Panc1 (cell line): ENCODE measurements around the gene DHRS12. TPM values are rescaled to one million over a fixed set of nuclear protein-coding genes. Genes with fewer than 3 reads are reported as not detected.

ENCODE experiments used
- ATAC-seq: fragments of 200-7000 bp; cut with Tn5 transposase; 2 replicates; pipeline ENCODE4 v1.9.1; 2020; ENCODE audit warnings: mild to moderate bottlenecking, moderate library complexity
- BruUV-seq: library from RNA; stranded (reverse); fragments of 400-500 nt; replicated peaks from 2 replicates; lab custom pipeline; 2021; lab: Mats Ljungman, UMichigan
- CTCF ChIA-PET: fragments of 300-600 bp; sonication (Branson Sonifier 250); formaldehyde crosslinking; loops from one replicate; lab custom pipeline; 2022; ENCODE audit warnings: antibody characterized with exemption; lab: Charles Lee
- POLR2A ChIA-PET: fragments of 300-600 bp; sonication (Branson Sonifier 250); formaldehyde crosslinking; loops from one replicate; lab custom pipeline; 2022; ENCODE audit warnings: antibody characterized with exemption; lab: Charles Lee
- DNase-seq: peaks from one replicate; pipeline ENCODE4 v3.0.0-alpha.2; 2010; ENCODE audit warnings: low read depth, low spot score
- H3K27ac ChIP-seq: 2 replicates; pipeline ENCODE4 v1.5.1; 2011; ENCODE audit warnings: mild to moderate bottlenecking, low read length, inconsistent platforms
- H3K27me3 ChIP-seq: fragments of 200-500 bp; sonication (Bioruptor generic); 2 replicates; pipeline ENCODE4 v1.6.0; 2014; ENCODE audit warnings: low read length, inconsistent platforms; ENCODE audit not compliant: control insufficient read depth, insufficient read depth
- H3K36me3 ChIP-seq: fragments of 200-500 bp; sonication (Bioruptor generic); 2 replicates; pipeline ENCODE4 v1.5.1; 2014; ENCODE audit warnings: inconsistent platforms, mild to moderate bottlenecking, low read length, moderate library complexity; ENCODE audit not compliant: control insufficient read depth, insufficient read depth
- H3K4me1 ChIP-seq: 2 replicates; pipeline ENCODE4 v1.5.1; 2011; ENCODE audit warnings: inconsistent platforms, mild to moderate bottlenecking, low read length, moderate library complexity; ENCODE audit not compliant: control insufficient read depth, insufficient read depth
- H3K4me3 ChIP-seq, 2 experiments: 2 replicates each; pipeline ENCODE4 v1.5.1; 2011 to 2012; ENCODE audit warnings: low read depth in 2 of 2, low read length in 2 of 2, mild to moderate bottlenecking in 2 of 2, inconsistent platforms in 1 of 2, moderate library complexity in 1 of 2
- H3K9me3 ChIP-seq: fragments of 200-500 bp; sonication (Bioruptor generic); 2 replicates; pipeline ENCODE4 v1.5.1; 2014; ENCODE audit warnings: low read depth, mild to moderate bottlenecking, inconsistent platforms, low read length, moderate library complexity; ENCODE audit not compliant: control insufficient read depth, insufficient read depth
- POLR2AphosphoS5 ChIP-seq: IDR thresholded peaks from 2 replicates; pipeline ENCODE4 v1.6.1; 2012; ENCODE audit warnings: mild to moderate bottlenecking, low read depth, low read length, moderate library complexity
- SIN3A ChIP-seq: IDR thresholded peaks from 2 replicates; pipeline ENCODE4 v1.6.1; 2012; ENCODE audit warnings: low read depth, mild to moderate bottlenecking, low read length, moderate library complexity, borderline replicate concordance; ENCODE audit not compliant: insufficient read depth
- TCF7L2 ChIP-seq: IDR thresholded peaks from 2 replicates; pipeline ENCODE4 v1.6.1; 2011; ENCODE audit warnings: mild to moderate bottlenecking, low read depth, low read length, inconsistent platforms
- in situ Hi-C: cut with HindIII; loops from 2 replicates; pipeline ENCODE4 v1.10.0; 2016; ENCODE audit warnings: low sequenced_read_pairs, low pct_unique_long_range_greater_than_20kb
- intact Hi-C: fragments of 100-400 bp; cut with micrococcal nuclease; formaldehyde crosslinking; loops from one replicate; pipeline ENCODE4 v1.10.0; 2022; ENCODE audit not compliant: unreplicated experiment
- total RNA-seq: library from RNA; stranded (reverse); gene quantifications from one replicate; pipeline ENCODE4 v1.2.1, GENCODE V29; 2021; ENCODE audit not compliant: unreplicated experiment
- TF ChIP-seq, protein P1 (sequence below), 2 experiments: IDR thresholded peaks; 2 replicates each; pipeline ENCODE4 v1.6.1; 2011 to 2012; ENCODE audit warnings: low read depth in 2 of 2, control low read depth in 1 of 2, low read length in 1 of 2, mild to moderate bottlenecking in 1 of 2, moderate library complexity in 1 of 2; ENCODE audit not compliant: insufficient read depth in 1 of 2
- TF ChIP-seq, protein P2 (sequence below): fragments of 450-650 bp; IDR thresholded peaks from 2 replicates; pipeline ENCODE4 v1.5.1; 2017; ENCODE audit warnings: mild to moderate bottlenecking

DHRS12 gene
- total RNA-seq, 1 experiment from 2014 or later = 10.7 TPM

DNA sequence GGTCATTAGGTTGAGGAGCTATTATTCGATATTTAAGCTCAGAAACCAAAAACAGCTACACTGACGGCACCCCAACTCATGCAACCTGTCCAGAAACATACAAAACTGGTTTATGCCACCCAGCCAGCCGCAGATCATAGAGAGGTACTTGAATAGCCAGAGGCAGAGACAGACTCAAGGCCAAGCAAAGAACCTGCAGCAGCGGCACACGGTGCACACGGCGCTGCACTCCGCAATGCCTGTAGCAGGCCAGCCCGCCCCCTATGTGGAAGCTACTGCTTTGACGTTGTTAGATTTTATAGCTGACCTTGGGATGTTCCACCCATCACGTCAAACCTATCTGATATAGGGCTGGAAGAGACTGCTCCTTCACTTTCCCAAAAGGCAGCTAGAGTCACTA, 11.9 kb upstream of the DHRS12 start:
- Histone ChIP-seq H3K4me3 (no peak overlapping the region), H3K4me1 (no peaks in the 10 kb centered on the region), H3K27ac (no peak overlapping the region), H3K36me3 (no peaks in the 10 kb centered on the region), H3K9me3 (no peaks in the 10 kb centered on the region), H3K27me3 (no peaks in the 10 kb centered on the region)
- TF ChIP-seq, protein P1, sequence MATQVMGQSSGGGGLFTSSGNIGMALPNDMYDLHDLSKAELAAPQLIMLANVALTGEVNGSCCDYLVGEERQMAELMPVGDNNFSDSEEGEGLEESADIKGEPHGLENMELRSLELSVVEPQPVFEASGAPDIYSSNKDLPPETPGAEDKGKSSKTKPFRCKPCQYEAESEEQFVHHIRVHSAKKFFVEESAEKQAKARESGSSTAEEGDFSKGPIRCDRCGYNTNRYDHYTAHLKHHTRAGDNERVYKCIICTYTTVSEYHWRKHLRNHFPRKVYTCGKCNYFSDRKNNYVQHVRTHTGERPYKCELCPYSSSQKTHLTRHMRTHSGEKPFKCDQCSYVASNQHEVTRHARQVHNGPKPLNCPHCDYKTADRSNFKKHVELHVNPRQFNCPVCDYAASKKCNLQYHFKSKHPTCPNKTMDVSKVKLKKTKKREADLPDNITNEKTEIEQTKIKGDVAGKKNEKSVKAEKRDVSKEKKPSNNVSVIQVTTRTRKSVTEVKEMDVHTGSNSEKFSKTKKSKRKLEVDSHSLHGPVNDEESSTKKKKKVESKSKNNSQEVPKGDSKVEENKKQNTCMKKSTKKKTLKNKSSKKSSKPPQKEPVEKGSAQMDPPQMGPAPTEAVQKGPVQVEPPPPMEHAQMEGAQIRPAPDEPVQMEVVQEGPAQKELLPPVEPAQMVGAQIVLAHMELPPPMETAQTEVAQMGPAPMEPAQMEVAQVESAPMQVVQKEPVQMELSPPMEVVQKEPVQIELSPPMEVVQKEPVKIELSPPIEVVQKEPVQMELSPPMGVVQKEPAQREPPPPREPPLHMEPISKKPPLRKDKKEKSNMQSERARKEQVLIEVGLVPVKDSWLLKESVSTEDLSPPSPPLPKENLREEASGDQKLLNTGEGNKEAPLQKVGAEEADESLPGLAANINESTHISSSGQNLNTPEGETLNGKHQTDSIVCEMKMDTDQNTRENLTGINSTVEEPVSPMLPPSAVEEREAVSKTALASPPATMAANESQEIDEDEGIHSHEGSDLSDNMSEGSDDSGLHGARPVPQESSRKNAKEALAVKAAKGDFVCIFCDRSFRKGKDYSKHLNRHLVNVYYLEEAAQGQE (IDR thresholded peaks at IDR 0.05; ENCODE audit: insufficient read depth in 1 of 2, low read depth in 2 of 2, low read length in 1 of 2) = no peak
- TF ChIP-seq, protein P2, sequence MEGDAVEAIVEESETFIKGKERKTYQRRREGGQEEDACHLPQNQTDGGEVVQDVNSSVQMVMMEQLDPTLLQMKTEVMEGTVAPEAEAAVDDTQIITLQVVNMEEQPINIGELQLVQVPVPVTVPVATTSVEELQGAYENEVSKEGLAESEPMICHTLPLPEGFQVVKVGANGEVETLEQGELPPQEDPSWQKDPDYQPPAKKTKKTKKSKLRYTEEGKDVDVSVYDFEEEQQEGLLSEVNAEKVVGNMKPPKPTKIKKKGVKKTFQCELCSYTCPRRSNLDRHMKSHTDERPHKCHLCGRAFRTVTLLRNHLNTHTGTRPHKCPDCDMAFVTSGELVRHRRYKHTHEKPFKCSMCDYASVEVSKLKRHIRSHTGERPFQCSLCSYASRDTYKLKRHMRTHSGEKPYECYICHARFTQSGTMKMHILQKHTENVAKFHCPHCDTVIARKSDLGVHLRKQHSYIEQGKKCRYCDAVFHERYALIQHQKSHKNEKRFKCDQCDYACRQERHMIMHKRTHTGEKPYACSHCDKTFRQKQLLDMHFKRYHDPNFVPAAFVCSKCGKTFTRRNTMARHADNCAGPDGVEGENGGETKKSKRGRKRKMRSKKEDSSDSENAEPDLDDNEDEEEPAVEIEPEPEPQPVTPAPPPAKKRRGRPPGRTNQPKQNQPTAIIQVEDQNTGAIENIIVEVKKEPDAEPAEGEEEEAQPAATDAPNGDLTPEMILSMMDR = no peak
- TF ChIP-seq SIN3A = no peak
- TF ChIP-seq POLR2AphosphoS5 = no peak
- TF ChIP-seq TCF7L2 = no peak
- ATAC-seq (no peak), DNase-seq (no peak)
- ChIA-PET POLR2A (no interaction called here), CTCF (interaction anchor here (0.6 to 1.7 kb wide), 3 partner anchors 19 to 380 kb away, joined by 4 to 13 read pairs (median 5); no protein-coding TSS in a partner anchor)
- intact Hi-C loops = loop anchor here (2.0 kb wide), 1 partner anchor 313 kb away; the partner anchor contains the start of gene NEK5
- BruUV-seq = no TSS peak
- in situ Hi-C loops = no loop called here

DNA sequence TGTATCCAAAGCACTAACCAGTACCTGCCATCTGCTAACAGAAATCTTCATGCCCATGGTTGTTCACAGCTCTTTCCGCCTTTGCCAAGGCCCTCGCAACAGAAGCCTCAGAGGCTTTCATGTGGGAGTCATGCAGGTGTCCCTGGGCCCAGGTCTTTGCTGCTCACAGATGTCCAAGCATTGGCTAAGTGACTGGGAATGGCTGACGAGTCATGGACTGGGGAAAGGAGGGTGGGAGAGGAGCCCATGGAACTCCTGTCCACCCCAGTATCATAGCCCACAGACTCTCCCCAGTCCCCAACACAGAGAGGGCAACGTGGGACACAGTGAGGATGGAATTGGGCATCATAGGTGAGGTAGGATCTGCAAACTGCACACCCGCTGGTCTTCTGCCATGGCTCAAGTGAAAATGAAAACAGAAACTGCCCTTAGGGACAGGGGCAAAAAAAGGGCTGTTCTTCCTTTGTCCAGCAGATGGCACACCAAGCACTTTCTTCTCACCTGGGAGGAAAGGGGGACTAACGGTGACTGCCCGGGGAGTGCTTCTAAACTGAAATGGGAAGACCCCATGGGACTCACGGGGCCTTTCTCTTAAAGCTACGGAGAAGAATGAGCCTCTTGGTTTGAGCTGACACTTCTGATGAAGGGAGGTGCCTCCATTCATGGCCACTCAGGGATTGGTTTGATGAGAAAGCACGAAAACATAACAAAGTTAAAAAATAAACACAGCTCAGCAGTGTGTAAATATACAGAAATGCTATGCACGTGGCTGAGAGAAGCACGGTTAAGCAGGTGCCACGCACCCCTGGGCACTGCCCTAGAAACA, 11.1 kb upstream of the DHRS12 start:
- ATAC-seq (peak; percentile 92), DNase-seq (no peak)
- H3K36me3 ChIP-seq = no peaks in the 10 kb centered on the region
- ChIA-PET POLR2A (no interaction called here), CTCF (interaction anchor here (0.6 to 1.7 kb wide), 4 partner anchors 20 to 653 kb away, joined by 3 to 13 read pairs (median 4); no protein-coding TSS in a partner anchor)
- no peak overlapping the region for H3K27ac ChIP-seq
- H3K4me3 ChIP-seq = peak overlapping the region; percentile 12 to 43
- intact Hi-C loops (loop anchor here (2.0 kb wide), 1 partner anchor 314 kb away; the partner anchor contains the start of gene NEK5), in situ Hi-C loops (no loop called here)
- H3K9me3 ChIP-seq = no peaks in the 10 kb centered on the region
- no peaks in the 10 kb centered on the region for H3K27me3 ChIP-seq
- BruUV-seq = no TSS peak
- TF ChIP-seq, protein P2 = peak; percentile 82
- TF ChIP-seq POLR2AphosphoS5 = no peak
- no peaks in the 10 kb centered on the region for H3K4me1 ChIP-seq
